NCI-H2107 treated with DMSO at 0.1 percent for 48 hours (cell line): ENCODE data around the gene FGF1.

Experiments
- DNase-seq: peaks from one replicate; lab custom pipeline; 2025; ENCODE audit not compliant: unreplicated experiment; lab: John Stamatoyannopoulos, UW

Gene FGF1

GRCh38 chr5:142585451-142585850 lies 100.4 kb downstream of the FGF1 start:
- no peak for DNase-seq

- no peak for DNase-seq
Measured at GRCh38 chr5:142584891-142585290, 101.0 kb downstream of the FGF1 start.

GRCh38 chr5:142578161-142578830 lies 107.6 kb downstream of the FGF1 start:
- DNase-seq: no peak

GRCh38 chr5:142576804-142577203 lies 109.1 kb downstream of the FGF1 start:
- no peak for DNase-seq

GRCh38 chr5:142576303-142576702 lies 109.6 kb downstream of the FGF1 start:
- DNase-seq: no peak

GRCh38 chr5:142572006-142572405 lies 113.9 kb downstream of the FGF1 start:
- DNase-seq: no peak

GRCh38 chr5:142571371-142571770 lies 114.5 kb downstream of the FGF1 start:
- DNase-seq: no peak

- no peak for DNase-seq
Measured at GRCh38 chr5:142569905-142570304, 116.0 kb downstream of the FGF1 start.

- no peak for DNase-seq
Measured at GRCh38 chr5:142568996-142569335, 116.9 kb downstream of the FGF1 start.

- no peak for DNase-seq
Measured at GRCh38 chr5:142568283-142568995, 117.5 kb downstream of the FGF1 start.

- no peak for DNase-seq
Measured at GRCh38 chr5:142561486-142562097, 124.3 kb downstream of the FGF1 start.

- DNase-seq: no peak
Measured at GRCh38 chr5:142561029-142561428, 124.9 kb downstream of the FGF1 start.

GRCh38 chr5:142552107-142552506 lies 133.8 kb downstream of the FGF1 start:
- no peak for DNase-seq

GRCh38 chr5:142551338-142552067 lies 134.4 kb downstream of the FGF1 start:
- peak; percentile 33 for DNase-seq

- DNase-seq: no peak
Measured at GRCh38 chr5:142550471-142550870, 135.4 kb downstream of the FGF1 start.

GRCh38 chr5:142549834-142550233 lies 136.1 kb downstream of the FGF1 start:
- no peak for DNase-seq

GRCh38 chr5:142548739-142549275 lies 137.1 kb downstream of the FGF1 start:
- DNase-seq: peak; percentile 71

- DNase-seq: no peak
Measured at GRCh38 chr5:142547445-142548380, 138.2 kb downstream of the FGF1 start.

GRCh38 chr5:142545650-142546322 lies 140.1 kb downstream of the FGF1 start:
- DNase-seq: no peak
